NB4 (cell line): Measurements from ENCODE around the gene PPM1L.

Experiments used
- DNase-seq: peaks from one replicate; pipeline ENCODE4 v3.0.0; 2010; ENCODE audit warnings: low read depth
- H3K4me3 ChIP-seq: one replicate; pipeline ENCODE4 v1.5.1; 2011; ENCODE audit warnings: mild to moderate bottlenecking, low read depth, low read length, moderate library complexity
- MAX ChIP-seq: IDR thresholded peaks from 2 replicates; pipeline ENCODE4 v1.6.1; 2011; ENCODE audit warnings: low read depth, low read length
- MYC ChIP-seq: IDR thresholded peaks from 2 replicates; pipeline ENCODE4 v1.6.1; 2011; ENCODE audit warnings: low read depth, low read length
- POLR2A ChIP-seq: IDR thresholded peaks from 2 replicates; pipeline ENCODE4 v1.6.1; 2011; ENCODE audit warnings: mild to moderate bottlenecking; ENCODE audit not compliant: insufficient read length; ENCODE audit errors: extremely low read depth
- TF ChIP-seq, protein P1 (sequence below): IDR thresholded peaks from one replicate; pipeline ENCODE4 v1.5.1; 2012; ENCODE audit warnings: low read depth, low read length

Gene PPM1L

DNA sequence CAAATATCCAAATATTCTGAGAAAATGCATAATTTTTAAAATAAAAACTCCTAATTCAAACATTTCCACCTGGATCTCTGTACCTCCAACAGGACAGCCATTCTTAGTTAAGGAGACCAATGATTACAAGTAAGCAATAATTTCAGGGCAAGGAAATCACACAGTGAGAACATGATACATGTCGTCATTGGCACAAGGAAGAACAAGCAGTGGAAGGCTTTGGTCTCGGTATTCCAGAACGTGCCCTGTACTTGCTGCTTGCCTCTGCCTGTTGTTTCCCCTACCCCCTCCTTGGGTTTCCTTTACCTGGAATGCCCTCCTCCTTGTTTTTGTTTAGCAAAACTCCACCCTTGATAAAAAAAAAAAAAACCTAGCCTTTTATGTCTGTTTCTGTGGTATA lies 72.8 kb downstream of the PPM1L start:
- TF ChIP-seq, protein P1, sequence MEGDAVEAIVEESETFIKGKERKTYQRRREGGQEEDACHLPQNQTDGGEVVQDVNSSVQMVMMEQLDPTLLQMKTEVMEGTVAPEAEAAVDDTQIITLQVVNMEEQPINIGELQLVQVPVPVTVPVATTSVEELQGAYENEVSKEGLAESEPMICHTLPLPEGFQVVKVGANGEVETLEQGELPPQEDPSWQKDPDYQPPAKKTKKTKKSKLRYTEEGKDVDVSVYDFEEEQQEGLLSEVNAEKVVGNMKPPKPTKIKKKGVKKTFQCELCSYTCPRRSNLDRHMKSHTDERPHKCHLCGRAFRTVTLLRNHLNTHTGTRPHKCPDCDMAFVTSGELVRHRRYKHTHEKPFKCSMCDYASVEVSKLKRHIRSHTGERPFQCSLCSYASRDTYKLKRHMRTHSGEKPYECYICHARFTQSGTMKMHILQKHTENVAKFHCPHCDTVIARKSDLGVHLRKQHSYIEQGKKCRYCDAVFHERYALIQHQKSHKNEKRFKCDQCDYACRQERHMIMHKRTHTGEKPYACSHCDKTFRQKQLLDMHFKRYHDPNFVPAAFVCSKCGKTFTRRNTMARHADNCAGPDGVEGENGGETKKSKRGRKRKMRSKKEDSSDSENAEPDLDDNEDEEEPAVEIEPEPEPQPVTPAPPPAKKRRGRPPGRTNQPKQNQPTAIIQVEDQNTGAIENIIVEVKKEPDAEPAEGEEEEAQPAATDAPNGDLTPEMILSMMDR, result no peak
- no peak for TF ChIP-seq POLR2A
- DNase-seq, result no peak

GRCh38 chr3:160829486-160830009 lies 73.5 kb downstream of the PPM1L start:
- TF ChIP-seq, protein P1, result no peak
- no peak for DNase-seq
- no peak overlapping the region for H3K4me3 ChIP-seq

More for the DNA sequence above, 72.8 kb downstream of the PPM1L start:
- no peak overlapping the region for H3K4me3 ChIP-seq

- no peak for DNase-seq
- TF ChIP-seq, protein P1, result no peak
- no peak for TF ChIP-seq MAX
- no peak for TF ChIP-seq MYC
- TF ChIP-seq POLR2A, result no peak
- H3K4me3 ChIP-seq, result no peak overlapping the region
These were observed 74.8 kb downstream of the PPM1L start for GRCh38 chr3:160830796-160831195.

- no peak for DNase-seq
- H3K4me3 ChIP-seq, result no peak overlapping the region
- TF ChIP-seq POLR2A, result no peak
- TF ChIP-seq, protein P1, result no peak
- no peak for TF ChIP-seq MAX
- no peak for TF ChIP-seq MYC
These were observed 75.4 kb downstream of the PPM1L start for GRCh38 chr3:160831401-160831800.

- H3K4me3 ChIP-seq, result no peak overlapping the region
- peak; percentile 17 for DNase-seq
- TF ChIP-seq, protein P1, result no peak
- peak; percentile 68; the same call in 1 of the 2 replicates for TF ChIP-seq MYC
- peak; percentile 86 for TF ChIP-seq MAX
These were observed 81.5 kb downstream of the PPM1L start for GRCh38 chr3:160837394-160837980.

DNA sequence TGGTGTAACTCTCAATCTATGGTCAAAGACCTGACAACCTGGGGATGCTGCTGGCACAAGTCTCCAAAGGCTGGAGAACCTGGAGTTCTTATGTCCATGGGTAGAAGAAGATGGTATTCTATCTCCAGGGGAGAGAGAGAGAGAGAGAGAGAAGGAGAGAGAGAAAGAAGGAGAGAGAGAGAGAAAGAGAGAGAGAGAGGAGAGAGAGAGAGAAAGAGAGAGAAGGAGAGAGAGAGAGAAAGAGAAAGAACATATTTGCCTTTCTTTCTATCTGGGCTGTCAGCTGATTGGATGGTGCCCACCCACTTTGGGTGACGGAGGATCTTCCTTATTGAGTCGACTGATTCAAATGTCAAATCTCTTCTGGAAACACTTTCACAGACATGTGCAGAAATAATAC lies 84.6 kb downstream of the PPM1L start:
- no peak for DNase-seq
- no peak overlapping the region for H3K4me3 ChIP-seq
- TF ChIP-seq POLR2A (no peak), MAX (no peak), MYC (no peak)
- TF ChIP-seq, protein P1, result no peak
